Stimulated activated CD8-positive, alpha-beta memory T cell treated with anti-CD3 and anti-CD28 coated beads, Interleukin-4, amount 100 ng/mL, for 1 hour (primary cell): ENCODE measurements around the gene IFT122.
A peak's percentile ranks its signal among the peaks of the same experiment; 100 is the strongest.
"Not testable (repeated sequence)": the region's sequence is repeated elsewhere in the genome, so short reads cannot be mapped to it uniquely, and the experiment has no call there.

Source experiments
- DNase-seq, 2 donors: peaks; one replicate each; pipeline ENCODE4 v3.0.0-alpha.2; 2020; ENCODE audit warnings: low read depth in 2 of 2, low spot score in 1 of 2

IFT122 gene, protein sequence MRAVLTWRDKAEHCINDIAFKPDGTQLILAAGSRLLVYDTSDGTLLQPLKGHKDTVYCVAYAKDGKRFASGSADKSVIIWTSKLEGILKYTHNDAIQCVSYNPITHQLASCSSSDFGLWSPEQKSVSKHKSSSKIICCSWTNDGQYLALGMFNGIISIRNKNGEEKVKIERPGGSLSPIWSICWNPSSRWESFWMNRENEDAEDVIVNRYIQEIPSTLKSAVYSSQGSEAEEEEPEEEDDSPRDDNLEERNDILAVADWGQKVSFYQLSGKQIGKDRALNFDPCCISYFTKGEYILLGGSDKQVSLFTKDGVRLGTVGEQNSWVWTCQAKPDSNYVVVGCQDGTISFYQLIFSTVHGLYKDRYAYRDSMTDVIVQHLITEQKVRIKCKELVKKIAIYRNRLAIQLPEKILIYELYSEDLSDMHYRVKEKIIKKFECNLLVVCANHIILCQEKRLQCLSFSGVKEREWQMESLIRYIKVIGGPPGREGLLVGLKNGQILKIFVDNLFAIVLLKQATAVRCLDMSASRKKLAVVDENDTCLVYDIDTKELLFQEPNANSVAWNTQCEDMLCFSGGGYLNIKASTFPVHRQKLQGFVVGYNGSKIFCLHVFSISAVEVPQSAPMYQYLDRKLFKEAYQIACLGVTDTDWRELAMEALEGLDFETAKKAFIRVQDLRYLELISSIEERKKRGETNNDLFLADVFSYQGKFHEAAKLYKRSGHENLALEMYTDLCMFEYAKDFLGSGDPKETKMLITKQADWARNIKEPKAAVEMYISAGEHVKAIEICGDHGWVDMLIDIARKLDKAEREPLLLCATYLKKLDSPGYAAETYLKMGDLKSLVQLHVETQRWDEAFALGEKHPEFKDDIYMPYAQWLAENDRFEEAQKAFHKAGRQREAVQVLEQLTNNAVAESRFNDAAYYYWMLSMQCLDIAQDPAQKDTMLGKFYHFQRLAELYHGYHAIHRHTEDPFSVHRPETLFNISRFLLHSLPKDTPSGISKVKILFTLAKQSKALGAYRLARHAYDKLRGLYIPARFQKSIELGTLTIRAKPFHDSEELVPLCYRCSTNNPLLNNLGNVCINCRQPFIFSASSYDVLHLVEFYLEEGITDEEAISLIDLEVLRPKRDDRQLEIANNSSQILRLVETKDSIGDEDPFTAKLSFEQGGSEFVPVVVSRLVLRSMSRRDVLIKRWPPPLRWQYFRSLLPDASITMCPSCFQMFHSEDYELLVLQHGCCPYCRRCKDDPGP

DNA sequence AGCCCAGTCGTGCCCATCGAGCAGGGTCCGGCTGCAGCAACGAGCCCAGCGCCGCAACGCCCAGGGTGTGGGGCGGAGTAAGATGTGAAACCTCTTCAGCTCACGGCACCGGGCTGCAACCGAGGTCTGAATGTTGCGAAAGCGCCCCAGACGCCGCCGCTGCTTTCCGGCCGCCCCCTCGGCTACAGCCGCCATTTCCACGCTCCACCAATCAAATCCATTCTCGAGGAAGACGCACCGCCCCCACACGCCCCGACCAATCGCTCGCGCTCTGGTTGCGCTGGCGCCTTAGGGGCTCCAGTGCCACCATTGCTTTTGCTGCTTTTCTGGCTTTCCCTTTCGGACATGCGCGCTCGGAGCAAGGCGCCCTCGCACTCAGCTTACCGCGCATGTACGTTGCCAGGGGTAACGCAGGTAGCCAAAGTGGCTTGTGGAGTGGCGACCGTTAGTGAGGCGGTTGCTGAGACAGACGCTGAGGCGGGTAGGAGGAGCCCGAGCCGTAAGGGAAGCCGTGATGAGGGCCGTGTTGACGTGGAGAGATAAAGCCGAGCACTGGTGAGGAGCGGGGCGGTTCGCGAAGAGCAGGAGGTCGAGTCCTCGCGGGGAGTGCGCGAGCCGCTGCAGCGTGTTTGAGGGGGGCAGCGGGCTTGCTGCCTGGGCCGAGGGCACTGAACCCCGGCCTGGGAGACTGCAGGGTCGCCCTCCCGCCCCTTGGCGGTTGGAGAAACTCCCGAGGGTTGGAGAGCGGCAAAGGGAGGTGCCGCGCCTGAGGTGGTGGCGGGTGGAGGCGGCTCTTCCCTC, at the start of gene IFT122, which contains the start of gene MBD4:
TSS of gene IFT122 (plus strand) at position 408 of the 801 bp plus-strand sequence. CDS start at position 515, 107 bp downstream.
TSS of gene MBD4 (minus strand) at position 132 of the 801 bp plus-strand sequence. CDS start at position 17, 115 bp downstream.
- DNase-seq: peak; percentile 95 to 97

GRCh38 chr3:129391583-129391982, 48.4 kb upstream of the IFT122 start:
- DNase-seq: not testable (repeated sequence)

DNA sequence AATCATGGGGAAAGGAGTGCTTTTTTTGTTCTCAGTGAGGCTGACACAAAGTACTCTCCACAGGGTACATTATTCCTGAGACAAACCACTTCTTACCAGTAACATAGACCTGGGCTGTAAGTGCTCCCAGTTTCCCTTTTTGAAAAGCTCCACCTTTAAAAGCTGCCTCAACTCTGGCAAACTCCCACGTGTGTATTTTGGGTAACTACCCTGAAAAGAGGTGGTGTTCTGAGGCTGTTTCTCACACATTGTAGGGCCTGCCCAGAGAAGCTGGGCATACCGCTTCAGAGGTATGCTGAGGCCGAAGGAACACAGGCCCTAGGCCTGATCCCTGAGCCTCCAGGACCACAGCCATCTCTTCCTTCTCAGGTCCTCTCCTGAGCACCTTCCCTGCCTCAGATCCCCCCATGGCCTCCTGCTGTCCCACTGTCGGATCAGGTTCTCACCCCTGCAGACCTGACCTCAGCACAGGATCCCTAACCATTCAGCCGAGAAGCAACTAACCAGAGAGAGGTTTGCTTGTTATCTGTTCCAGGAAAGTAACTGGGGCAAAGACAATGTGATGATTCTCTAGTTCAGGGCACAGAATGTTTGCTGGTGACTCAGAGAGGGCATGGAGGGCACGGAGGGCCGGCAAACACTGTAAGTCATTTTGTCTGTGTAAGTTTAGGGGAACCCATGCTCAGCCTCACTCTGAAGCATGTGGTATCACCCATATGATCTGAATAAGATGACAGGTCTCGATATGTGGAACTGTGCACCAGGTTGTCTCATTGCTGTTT, 47.7 kb upstream of the IFT122 start:
- DNase-seq: not testable (repeated sequence)

DNA sequence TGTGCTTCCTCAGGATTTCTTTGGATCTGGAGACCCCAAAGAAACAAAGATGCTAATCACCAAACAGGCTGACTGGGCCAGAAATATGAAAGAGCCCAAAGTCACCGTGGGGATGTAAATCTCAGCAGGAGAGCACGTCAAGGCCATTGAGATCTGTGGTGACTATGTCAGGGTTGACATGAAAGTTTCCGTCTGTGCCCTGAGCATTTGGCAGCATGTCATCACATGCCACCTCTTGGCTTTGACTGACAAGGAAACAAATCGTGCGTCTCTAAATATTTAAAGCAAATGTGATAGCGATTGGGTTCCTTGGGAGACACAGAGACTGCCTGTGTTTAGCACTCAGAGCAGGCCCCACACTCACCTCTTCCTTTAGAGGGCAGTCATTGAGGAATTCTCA, 46.8 kb upstream of the IFT122 start:
- DNase-seq: no peak

GRCh38 chr3:129393760-129394564, 46.1 kb upstream of the IFT122 start:
- DNase-seq: not testable (repeated sequence)

DNA sequence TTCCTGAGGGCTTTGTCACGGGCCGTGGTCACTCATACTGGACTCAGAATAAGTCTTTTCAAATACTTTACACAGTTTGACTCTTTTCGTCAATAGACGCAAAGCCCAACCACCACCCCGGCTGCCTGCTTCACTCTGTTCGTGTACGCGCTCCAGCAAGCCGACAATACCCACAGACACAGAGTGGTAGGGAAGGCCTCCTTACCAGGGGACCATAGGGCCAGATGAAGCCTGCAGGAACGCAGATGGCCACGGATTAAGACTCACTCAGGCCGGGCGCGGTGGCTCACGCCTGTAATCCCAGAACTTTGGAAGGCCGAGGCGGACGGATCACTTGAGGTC, 41.2 kb upstream of the IFT122 start:
- no peak for DNase-seq

DNA sequence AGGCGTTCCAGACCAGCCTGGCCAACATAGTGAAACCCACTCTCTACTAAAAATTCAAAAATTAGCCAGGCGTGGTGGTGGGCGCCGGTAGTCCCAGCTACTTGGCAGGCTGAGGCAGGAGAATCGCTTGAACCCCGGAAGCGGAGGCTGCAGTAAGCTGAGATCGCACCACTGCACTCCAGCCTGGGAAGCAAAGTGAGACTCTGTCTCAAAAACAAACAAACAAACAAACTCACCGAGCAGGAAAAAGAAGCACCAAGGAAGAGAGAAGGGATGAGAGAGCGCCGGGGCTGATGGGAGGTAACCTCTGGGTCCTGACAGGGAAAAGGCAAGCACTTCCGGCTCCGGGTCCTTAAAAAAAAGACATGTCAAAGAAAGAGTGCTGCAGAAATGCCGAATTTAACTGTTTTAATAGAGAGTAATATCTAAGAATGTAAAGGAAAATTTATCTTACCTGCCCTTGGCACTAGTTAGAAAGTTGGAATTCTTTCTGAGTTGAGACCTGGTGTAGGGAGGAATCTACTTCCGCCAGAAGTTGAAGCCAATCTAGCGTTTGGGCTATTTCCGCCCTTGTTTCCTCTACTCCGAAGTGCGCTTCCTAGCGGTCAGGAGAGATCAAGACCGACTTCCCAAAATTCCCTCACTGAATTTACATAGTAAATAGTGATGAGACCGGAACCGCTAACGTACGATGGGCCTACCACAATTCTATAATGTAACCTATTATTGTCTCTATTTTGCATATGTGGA, 40.7 kb upstream of the IFT122 start:
- peak; percentile 38 to 41 for DNase-seq

GRCh38 chr3:129399895-129400357, 40.1 kb upstream of the IFT122 start:
- no peak for DNase-seq

DNA sequence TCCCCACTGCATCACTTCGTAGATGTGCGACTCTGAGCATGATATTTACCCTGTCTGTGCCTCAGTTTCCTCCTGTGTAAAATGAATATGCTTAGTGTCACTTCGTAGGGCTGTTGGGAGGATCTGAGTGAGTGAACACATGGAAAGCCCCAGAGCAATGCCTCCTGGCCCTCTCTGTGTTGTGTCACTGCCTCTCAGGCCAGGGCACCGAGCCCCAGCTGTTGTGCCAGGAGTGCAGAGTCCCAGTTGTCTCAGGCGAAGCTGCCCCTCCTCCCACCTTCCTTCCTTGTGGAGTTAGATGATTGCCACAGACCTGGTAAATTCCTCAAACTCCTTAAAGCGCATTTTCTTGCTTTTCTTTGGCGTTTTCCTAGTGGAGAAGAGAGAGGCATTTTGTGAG, 37.8 kb upstream of the IFT122 start:
- no peak for DNase-seq

- DNase-seq: no peak
These were observed 37.4 kb upstream of the IFT122 start for GRCh38 chr3:129402616-129403015.

DNA sequence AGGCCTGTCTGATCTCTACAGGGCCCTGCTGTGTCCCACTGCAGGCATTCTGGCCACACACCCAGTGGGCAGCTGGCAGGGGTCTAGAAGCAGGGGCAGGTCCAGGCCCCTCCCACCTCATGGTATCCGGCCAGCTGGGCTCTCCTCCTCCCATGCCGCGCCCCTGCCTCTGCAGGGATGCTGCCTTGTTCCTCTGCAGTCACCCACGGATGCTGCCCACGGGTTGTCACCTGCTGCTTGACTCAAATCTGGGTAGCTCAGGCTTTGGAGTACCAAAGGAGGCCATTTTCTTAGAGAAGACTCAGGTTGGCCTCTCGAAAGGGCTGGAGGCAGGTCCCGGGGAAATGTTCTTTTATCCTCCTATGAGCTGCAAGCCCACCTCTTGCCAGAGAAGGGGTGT, 36.6 kb upstream of the IFT122 start:
- no peak for DNase-seq

GRCh38 chr3:129404130-129404529, 35.9 kb upstream of the IFT122 start:
- DNase-seq: no peak

DNA sequence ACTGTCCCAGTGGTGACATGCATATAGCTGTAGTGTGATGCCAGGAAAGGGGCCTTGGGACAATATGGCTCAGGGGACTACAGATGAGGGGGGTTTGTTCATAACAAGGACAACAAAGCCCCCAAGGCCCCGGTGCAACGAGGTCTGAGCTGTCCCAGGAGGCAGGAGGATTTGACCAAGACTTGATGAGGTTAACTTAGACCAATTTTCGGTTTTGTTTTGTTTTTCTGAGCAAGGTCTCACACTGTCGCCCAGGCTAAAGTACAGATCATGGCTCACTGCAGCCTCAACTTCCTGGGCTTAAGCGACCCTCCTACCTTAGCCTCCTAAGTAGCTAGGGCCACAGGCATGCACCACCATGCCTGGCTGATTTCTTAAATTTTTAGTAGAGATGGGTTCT, 35.4 kb upstream of the IFT122 start:
- no peak for DNase-seq

DNA sequence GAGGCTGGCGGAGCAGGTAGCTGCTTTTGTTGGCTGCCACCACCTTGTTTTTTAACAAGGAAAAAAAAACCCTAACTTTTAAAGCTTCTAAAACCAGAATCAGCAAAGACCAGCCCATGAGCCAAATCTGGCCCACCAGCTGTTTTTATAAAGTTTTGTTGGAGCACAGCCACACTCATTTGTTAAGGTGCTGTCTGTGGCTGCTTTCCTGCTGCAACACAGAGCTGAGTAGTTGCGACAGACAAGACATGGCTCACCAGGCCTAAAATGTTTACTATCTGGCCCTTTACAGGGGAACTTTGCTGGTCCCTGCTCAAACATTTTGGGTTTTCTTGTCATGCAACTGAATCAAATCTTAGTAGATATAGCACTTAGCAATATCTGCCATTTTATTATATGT, 30.5 kb upstream of the IFT122 start:
- DNase-seq: no peak

DNA sequence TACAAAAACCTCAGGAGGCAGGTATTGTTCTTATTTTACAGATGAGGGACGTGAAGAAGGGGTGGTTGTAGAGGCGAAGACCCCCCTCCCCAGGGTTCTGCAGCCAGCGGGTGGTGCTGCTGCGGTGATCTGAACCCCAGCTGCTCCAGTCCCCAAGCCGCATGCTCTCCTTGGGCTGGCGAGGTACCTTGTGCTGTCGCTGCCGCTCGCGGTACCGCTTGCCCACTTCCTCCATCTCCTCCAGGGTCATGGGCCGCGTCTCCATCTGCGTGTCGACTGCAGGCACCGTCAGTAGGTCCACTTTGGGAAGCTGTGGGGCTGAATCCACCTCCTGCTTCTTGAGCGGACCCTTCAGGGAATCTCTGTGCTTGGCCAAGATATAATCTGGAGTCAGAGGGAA, 29.1 kb upstream of the IFT122 start:
- no peak for DNase-seq

DNA sequence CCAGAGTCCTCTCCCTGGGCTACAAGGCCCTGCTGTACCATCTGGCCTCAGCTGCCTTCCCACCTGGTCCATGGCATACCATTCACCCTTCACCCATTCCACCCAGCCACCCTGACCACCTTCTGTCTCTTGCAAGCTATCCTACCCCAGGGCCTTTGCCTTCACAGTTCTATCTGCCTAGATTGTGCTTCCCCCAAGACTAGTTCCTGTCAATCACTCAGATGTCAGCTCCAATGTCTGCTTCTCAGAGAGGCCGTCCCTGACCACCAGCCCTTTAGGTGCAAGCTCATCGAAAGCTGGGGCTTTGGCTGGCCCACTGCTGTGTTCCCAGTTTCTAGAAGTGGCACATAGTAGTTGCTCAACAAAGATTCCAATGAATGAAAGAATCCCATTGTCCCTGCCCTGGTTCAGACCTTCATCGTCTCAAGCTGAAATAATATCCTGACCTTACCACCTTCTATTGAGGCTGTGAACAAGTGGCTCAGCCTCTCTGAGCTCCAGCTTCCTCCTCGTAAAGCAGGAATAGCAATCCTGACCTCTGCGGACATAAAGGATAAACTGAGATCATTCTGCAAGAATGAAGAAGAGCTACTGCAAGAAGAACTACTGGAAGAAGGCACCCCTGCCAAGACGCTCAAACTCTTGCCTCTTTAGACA, 27.4 kb upstream of the IFT122 start:
- no peak for DNase-seq

GRCh38 chr3:129413238-129413637, 26.8 kb upstream of the IFT122 start:
- not testable (repeated sequence) for DNase-seq
